WERI-Rb-1 (cell line): Measurements from ENCODE around the gene PTPN14.

Experiments used
- DNase-seq: peaks from one replicate; pipeline ENCODE4 v3.0.0-alpha.2; 2020
- H3K27ac ChIP-seq: fragments of 250-450 bp; sonication (Bioruptor Pico); 2 replicates; pipeline ENCODE4 v1.5.1; 2020; ENCODE audit warnings: mild to moderate bottlenecking, moderate library complexity
- H3K27me3 ChIP-seq: fragments of 250-450 bp; sonication (Bioruptor Pico); 2 replicates; pipeline ENCODE4 v1.5.1; 2021; ENCODE audit warnings: mild to moderate bottlenecking, low read depth, moderate library complexity; ENCODE audit not compliant: insufficient read depth, severe bottlenecking
- H3K36me3 ChIP-seq: fragments of 250-450 bp; sonication (Bioruptor Pico); 2 replicates; pipeline ENCODE4 v1.5.1; 2020; ENCODE audit warnings: mild to moderate bottlenecking, moderate library complexity
- H3K4me3 ChIP-seq: 2 replicates; pipeline ENCODE4 v1.5.1; 2011; ENCODE audit warnings: low read depth, mild to moderate bottlenecking, control low read depth, low read length
- H3K9me3 ChIP-seq: fragments of 250-450 bp; sonication (Bioruptor Pico); 2 replicates; pipeline ENCODE4 v1.5.1; 2021; ENCODE audit warnings: mild to moderate bottlenecking, moderate library complexity; ENCODE audit not compliant: severe bottlenecking
- CTCF ChIP-seq: IDR thresholded peaks from 2 replicates; pipeline ENCODE4 v1.5.1; 2011; ENCODE audit warnings: low read depth, mild to moderate bottlenecking, control low read depth, inconsistent platforms, low read length

PTPN14 gene

DNA sequence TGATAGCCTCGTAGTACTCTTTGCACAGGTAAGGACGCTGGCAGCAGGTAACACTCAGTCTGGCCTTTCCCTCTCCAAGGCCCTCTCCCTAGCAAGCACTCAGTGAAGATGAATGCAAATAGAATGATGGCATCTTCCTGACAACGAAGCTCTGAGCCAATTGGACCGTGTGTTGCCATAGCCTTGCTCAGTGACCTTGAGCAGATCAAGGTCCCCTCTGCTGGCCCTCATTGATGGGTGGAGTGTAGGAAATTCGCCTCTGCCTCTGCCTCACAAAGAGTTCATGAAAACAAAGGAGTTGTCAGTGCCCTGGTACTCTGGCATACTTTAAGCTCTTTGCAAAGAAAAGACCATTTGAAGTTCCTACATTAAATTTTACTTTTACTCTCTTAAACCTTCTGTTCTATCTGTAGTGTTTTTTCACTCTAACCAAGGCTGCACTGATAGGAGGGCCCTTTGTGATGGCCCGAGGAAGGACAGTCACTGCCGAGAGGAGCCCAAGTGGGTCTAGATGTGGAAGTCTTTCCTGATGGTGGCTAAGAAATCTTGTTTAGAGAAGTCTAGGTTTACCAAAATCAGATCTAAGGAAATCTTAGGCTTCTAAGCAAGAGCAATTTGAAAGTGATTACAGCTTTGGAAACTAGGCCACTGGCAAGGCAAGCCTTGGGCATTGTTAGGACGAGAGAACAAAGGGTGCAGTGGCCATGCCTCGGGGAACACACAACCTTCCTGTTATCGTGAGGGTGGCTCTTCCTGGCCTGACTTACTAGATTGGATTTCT, 232.3 kb downstream of the PTPN14 start:
- H3K27me3 ChIP-seq = no peaks in the 10 kb centered on the region
- no peaks in the 10 kb centered on the region for H3K9me3 ChIP-seq
- H3K4me3 ChIP-seq = no peak overlapping the region
- TF ChIP-seq CTCF = no peak
- peaks cover 20% of the 10 kb centered on the region for H3K36me3 ChIP-seq
- no peak for DNase-seq
- no peak overlapping the region for H3K27ac ChIP-seq

DNA sequence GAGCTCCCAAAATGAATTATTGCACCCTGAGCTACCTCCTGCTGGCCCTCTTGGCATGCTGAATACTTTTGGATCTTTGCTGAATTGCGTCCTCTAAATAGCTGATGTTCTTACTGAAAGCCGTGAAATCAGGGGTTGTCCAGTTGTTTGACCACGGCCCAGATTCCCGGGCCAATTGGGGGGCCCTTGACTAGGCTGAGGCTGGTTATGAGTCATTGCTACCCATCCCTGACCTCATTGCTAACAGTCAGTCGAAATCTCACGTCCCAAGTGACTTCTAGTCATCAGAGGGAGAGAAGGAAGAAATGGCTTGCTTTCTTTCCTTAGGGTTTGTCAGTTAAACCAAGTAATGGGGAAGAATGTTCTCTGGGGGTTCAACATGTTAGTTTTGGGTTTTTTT, 233.0 kb downstream of the PTPN14 start:
- DNase-seq = no peak
- Histone ChIP-seq H3K27ac (no peak overlapping the region), H3K4me3 (no peak overlapping the region), H3K9me3 (no peaks in the 10 kb centered on the region), H3K27me3 (no peaks in the 10 kb centered on the region), H3K36me3 (peaks cover 20% of the 10 kb centered on the region)
- no peak for TF ChIP-seq CTCF

DNA sequence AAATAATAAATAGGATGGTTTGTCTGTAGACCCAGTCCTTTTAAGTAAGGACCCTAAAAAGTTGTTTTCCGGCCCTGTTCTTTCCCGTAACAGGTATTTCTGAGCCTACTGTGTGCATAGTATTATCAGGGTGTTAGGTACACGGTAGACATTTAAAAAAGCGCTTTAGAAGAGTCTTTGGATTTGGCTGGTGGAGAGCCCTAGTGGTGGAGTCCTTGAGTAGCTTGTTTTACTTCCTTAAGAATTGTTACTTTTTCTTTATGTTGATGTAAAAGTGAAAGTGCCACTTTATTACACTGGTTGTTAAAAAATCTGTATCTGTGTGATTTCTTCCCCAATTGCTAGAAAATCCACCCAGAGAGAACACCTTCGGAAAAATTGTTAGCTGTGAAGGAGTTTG, 233.7 kb downstream of the PTPN14 start:
- Histone ChIP-seq H3K36me3 (peaks cover 20% of the 10 kb centered on the region), H3K9me3 (no peaks in the 10 kb centered on the region), H3K27me3 (no peaks in the 10 kb centered on the region), H3K27ac (no peak overlapping the region), H3K4me3 (no peak overlapping the region)
- no peak for DNase-seq
- TF ChIP-seq CTCF = no peak

- Histone ChIP-seq H3K27ac (no peak overlapping the region), H3K9me3 (no peaks in the 10 kb centered on the region), H3K27me3 (no peaks in the 10 kb centered on the region), H3K4me3 (no peak overlapping the region), H3K36me3 (peaks cover 20% of the 10 kb centered on the region)
- TF ChIP-seq CTCF = no peak
- DNase-seq = no peak
Observed at GRCh38 chr1:214317300-214317699, 234.1 kb downstream of the PTPN14 start.

DNA sequence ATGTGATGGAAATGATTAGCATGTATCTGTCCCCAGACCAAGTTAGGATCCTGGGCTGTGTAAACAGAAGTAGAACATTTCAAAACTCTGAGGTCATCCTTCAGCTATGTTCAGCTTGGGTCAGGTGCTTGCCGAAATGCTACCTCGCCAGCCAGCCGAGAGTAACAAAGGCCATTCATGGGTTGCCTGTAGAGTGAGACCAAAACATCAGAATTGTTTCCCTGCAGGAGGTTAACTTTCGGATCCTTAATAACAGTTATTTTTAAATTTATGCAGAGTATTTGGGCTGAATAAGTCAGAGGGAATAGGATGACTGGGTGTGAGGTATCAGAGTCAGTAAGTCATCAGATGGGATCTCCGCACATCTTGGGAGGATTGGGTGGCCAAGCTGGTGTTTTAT, 234.8 kb downstream of the PTPN14 start:
- no peak for TF ChIP-seq CTCF
- DNase-seq = no peak
- Histone ChIP-seq H3K9me3 (no peaks in the 10 kb centered on the region), H3K27ac (no peak overlapping the region), H3K4me3 (no peak overlapping the region), H3K36me3 (peaks cover 20% of the 10 kb centered on the region), H3K27me3 (no peaks in the 10 kb centered on the region)
